ENCODE results near the gene HOXB7. TPM values are rescaled to one million over a fixed set of nuclear protein-coding genes. Genes with fewer than 3 reads are reported as not detected.

The HOXB7 gene
- total RNA-seq, 2 donors from 2014 or later, result not detected

DNA sequence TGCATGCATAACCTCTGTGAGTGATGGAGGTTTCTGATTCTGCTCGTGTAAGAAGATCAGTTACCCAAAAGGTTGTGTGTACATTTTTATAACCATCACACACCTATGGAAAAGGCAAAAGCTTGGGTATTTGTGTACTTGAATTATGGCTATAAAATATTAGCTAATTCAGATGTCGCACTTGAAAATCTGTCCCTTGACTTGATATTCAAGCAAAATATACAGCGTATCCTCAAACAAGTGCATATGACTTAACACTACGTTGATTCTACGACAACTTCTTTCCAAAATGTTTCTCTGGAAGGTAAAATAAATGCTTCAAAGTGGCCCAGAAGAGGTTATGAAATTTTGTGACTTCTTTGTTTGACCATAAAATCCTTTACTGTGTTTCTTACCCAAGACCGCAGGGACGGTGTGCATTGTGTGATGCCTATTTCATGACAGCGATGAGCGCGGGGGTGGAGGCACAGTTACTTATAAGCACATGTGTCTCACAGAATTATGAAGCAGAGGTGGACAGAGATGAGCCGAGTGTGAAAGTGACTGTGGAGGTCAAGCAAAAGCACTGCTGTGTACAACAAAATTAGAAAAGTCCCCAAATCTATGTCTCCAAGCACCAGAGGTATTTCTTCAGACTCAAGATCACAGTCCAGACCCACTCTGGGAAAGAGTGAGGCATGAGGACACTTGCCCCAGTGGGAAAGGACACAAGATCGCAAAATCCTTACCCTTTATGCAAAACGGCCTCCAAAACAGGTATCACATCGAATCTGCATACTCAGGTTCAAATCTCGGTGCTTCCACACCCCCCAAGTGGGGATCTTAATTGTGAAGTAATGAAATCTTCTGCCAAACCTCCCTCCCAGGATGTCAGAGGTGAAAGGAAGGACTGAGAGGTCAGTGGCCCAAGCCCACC lies 19.4 kb upstream of the HOXB7 start:
- Mint-ChIP-seq H3K9me3 (peaks cover 2% of the 10 kb centered on the region), H3K4me3 (no peak overlapping the region), H3K27ac (no peak overlapping the region), H3K27me3 (ENCODE audit: insufficient read depth) (peaks cover 100% of the 10 kb centered on the region), H3K4me1 (peaks cover 1% of the 10 kb centered on the region), H3K36me3 (ENCODE audit: low read depth) (no peaks in the 10 kb centered on the region)
- no peak overlapping the region for H3K4me3 ChIP-seq (ENCODE audit: low read length)
- H3K27me3 ChIP-seq (ENCODE audit: control insufficient read depth, insufficient read depth, low read length, poor library complexity, severe bottlenecking), result peaks cover 100% of the 10 kb centered on the region
- H3K36me3 ChIP-seq (ENCODE audit: control insufficient read depth, insufficient read depth, low read length), result no peaks in the 10 kb centered on the region
- H3K9ac ChIP-seq (ENCODE audit: extremely low read depth, low read length, poor library complexity, severe bottlenecking), result no peak overlapping the region
- DNase-seq, result peak; percentile 35
- peaks cover 7% of the 10 kb centered on the region for H3K9me3 ChIP-seq (ENCODE audit: control insufficient read depth, low read length)
- WGBS, 2 experiments (ENCODE audit: insufficient coverage in 1 of 2, insufficient read length in 1 of 2), result 38 to 41% methylated on average over 6 to 14 of the region's 15 CpGs
- no peaks in the 10 kb centered on the region for H3K4me1 ChIP-seq (ENCODE audit: control insufficient read depth, insufficient read depth, low read length)
- TF ChIP-seq, protein P1, sequence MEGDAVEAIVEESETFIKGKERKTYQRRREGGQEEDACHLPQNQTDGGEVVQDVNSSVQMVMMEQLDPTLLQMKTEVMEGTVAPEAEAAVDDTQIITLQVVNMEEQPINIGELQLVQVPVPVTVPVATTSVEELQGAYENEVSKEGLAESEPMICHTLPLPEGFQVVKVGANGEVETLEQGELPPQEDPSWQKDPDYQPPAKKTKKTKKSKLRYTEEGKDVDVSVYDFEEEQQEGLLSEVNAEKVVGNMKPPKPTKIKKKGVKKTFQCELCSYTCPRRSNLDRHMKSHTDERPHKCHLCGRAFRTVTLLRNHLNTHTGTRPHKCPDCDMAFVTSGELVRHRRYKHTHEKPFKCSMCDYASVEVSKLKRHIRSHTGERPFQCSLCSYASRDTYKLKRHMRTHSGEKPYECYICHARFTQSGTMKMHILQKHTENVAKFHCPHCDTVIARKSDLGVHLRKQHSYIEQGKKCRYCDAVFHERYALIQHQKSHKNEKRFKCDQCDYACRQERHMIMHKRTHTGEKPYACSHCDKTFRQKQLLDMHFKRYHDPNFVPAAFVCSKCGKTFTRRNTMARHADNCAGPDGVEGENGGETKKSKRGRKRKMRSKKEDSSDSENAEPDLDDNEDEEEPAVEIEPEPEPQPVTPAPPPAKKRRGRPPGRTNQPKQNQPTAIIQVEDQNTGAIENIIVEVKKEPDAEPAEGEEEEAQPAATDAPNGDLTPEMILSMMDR (conservative IDR thresholded peaks at IDR 0.05), result no peak
- no peak overlapping the region for H3K27ac ChIP-seq (ENCODE audit: low read depth, low read length)

DNA sequence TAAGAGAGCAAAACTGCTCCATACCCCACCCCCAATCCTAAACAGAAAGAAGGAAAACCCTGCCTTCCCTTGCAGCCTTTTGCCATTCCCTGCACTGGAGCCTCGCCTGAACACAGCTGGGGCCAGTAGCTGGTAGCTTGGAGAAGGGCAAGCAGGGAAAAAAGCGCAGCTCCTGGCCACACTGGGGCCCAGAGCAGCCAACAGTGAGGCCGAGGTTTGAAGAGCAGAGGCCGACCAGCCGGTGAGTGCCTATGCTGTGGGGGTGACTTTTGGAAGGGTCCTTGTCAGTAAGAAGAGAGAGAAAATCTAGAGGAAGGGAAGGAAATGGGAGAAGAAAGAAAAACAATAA lies 18.6 kb upstream of the HOXB7 start:
- DNase-seq, result peak; percentile 48
- WGBS, 2 experiments (ENCODE audit: insufficient coverage in 1 of 2, insufficient read length in 1 of 2), result 17 to 18% methylated on average over 1 to 5 of the region's 5 CpGs
- peaks cover 1% of the 10 kb centered on the region for H3K4me1 Mint-ChIP-seq
- H3K27ac Mint-ChIP-seq, result no peak overlapping the region
- no peak overlapping the region for H3K27ac ChIP-seq (ENCODE audit: low read depth, low read length)
- no peaks in the 10 kb centered on the region for H3K36me3 Mint-ChIP-seq (ENCODE audit: low read depth)
- H3K9me3 ChIP-seq (ENCODE audit: control insufficient read depth, low read length), result peaks cover 2% of the 10 kb centered on the region
- H3K9me3 Mint-ChIP-seq, result peaks cover under 1% of the 10 kb centered on the region
- H3K4me1 ChIP-seq (ENCODE audit: control insufficient read depth, insufficient read depth, low read length), result no peaks in the 10 kb centered on the region
- TF ChIP-seq, protein P1 (conservative IDR thresholded peaks at IDR 0.05), result no peak
- H3K36me3 ChIP-seq (ENCODE audit: control insufficient read depth, insufficient read depth, low read length), result no peaks in the 10 kb centered on the region
- peaks cover 100% of the 10 kb centered on the region for H3K27me3 ChIP-seq (ENCODE audit: control insufficient read depth, insufficient read depth, low read length, poor library complexity, severe bottlenecking)
- no peak overlapping the region for H3K9ac ChIP-seq (ENCODE audit: extremely low read depth, low read length, poor library complexity, severe bottlenecking)
- peaks cover 99% of the 10 kb centered on the region for H3K27me3 Mint-ChIP-seq (ENCODE audit: insufficient read depth)
- H3K4me3 Mint-ChIP-seq, result no peak overlapping the region
- no peak overlapping the region for H3K4me3 ChIP-seq (ENCODE audit: low read length)

DNA sequence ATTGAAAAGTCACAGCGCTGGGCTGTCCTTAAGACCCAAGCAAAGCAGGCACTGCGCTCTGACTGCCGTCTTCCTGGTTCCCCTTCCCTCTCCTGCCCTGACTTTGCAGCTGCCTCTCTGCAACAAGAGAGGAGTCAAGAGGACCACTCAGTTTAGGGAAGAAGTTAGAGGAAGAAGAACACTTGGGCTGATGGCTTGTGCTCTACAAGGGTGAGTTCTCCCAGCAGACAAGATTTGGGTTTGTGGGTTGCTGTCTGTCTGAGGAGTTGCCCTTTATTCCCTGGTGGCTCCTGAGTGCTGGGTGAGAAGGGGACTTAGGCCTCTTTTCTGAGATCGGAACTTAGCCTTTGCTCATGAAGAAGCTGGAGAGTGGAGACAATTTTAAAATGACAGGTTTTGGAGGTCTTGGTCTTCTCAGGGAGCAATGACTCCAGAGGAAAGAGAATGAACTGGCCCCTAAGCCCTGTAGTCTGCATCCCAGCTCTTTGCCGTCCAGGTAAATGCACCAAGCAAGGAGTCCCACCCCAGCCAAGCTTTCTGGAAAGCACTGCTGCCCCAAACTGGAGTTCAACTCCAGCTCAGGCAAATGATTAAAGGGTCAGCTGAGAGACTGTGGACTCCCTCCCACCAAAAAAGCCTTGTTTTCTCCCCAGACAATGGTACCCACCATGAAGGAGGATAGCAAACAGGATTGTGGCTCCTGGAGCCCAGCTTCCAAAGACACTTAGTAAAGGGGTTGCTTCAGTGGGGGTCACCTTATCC lies 18.0 kb upstream of the HOXB7 start:
- peaks cover 100% of the 10 kb centered on the region for H3K27me3 ChIP-seq (ENCODE audit: control insufficient read depth, insufficient read depth, low read length, poor library complexity, severe bottlenecking)
- H3K9me3 ChIP-seq (ENCODE audit: control insufficient read depth, low read length), result no peaks in the 10 kb centered on the region
- H3K4me3 ChIP-seq (ENCODE audit: low read length), result no peak overlapping the region
- Mint-ChIP-seq H3K36me3 (ENCODE audit: low read depth) (no peaks in the 10 kb centered on the region), H3K4me1 (peaks cover 1% of the 10 kb centered on the region), H3K4me3 (no peak overlapping the region), H3K27me3 (ENCODE audit: insufficient read depth) (peaks cover 99% of the 10 kb centered on the region), H3K9me3 (no peaks in the 10 kb centered on the region), H3K27ac (no peak overlapping the region)
- H3K9ac ChIP-seq (ENCODE audit: extremely low read depth, low read length, poor library complexity, severe bottlenecking), result no peak overlapping the region
- H3K4me1 ChIP-seq (ENCODE audit: control insufficient read depth, insufficient read depth, low read length), result no peaks in the 10 kb centered on the region
- TF ChIP-seq, protein P1 (conservative IDR thresholded peaks at IDR 0.05), result no peak
- DNase-seq, result peak; percentile 47
- H3K36me3 ChIP-seq (ENCODE audit: control insufficient read depth, insufficient read depth, low read length), result no peaks in the 10 kb centered on the region
- 21 to 33% methylated on average over 3 to 5 of the region's 5 CpGs for WGBS, 2 experiments (ENCODE audit: insufficient coverage in 1 of 2, insufficient read length in 1 of 2)
- no peak overlapping the region for H3K27ac ChIP-seq (ENCODE audit: low read depth, low read length)
